Astrocyte of the cerebellum (primary cell): ENCODE data around the gene TAS2R60.

Source experiments
- DNase-seq: peaks from one replicate; pipeline ENCODE4 v3.0.0-alpha.2; 2011; ENCODE audit warnings: low read depth
- H3K4me3 ChIP-seq: 2 replicates; pipeline ENCODE4 v1.5.1; 2011; ENCODE audit warnings: mild to moderate bottlenecking, low read depth, low read length, moderate library complexity
- in situ Hi-C: cut with HindIII; loops from 2 replicates; pipeline ENCODE4 v1.10.0; 2017; ENCODE audit warnings: low sequenced_read_pairs
- TF ChIP-seq, protein P1 (sequence below): IDR thresholded peaks from 2 replicates; pipeline ENCODE4 v1.5.1; 2012; ENCODE audit warnings: low read length, low read depth, moderate library complexity, mild to moderate bottlenecking; ENCODE audit errors: missing control alignments

TAS2R60 gene

DNA sequence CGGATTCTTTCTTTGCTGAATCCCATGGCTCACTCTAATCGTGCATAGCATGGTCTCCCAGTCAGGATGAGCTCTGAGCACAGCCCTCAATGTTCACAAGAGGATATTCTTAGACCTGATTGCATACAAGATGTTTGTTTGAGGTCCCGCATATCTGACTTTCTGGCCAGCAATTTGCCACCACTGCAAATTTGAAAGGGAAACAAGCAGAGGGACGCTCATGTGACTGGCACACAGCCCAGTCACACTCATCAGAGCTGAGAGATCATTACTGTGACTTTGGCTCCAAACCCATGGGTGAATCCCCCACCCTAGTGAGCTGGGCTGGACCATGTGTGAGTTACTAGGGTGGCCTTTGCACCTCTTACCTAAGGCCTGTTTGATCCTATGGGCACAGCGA, 44.3 kb downstream of the TAS2R60 start:
- no peak for DNase-seq
- H3K4me3 ChIP-seq, result no peak overlapping the region
- in situ Hi-C loops, result no loop called here
- TF ChIP-seq, protein P1, sequence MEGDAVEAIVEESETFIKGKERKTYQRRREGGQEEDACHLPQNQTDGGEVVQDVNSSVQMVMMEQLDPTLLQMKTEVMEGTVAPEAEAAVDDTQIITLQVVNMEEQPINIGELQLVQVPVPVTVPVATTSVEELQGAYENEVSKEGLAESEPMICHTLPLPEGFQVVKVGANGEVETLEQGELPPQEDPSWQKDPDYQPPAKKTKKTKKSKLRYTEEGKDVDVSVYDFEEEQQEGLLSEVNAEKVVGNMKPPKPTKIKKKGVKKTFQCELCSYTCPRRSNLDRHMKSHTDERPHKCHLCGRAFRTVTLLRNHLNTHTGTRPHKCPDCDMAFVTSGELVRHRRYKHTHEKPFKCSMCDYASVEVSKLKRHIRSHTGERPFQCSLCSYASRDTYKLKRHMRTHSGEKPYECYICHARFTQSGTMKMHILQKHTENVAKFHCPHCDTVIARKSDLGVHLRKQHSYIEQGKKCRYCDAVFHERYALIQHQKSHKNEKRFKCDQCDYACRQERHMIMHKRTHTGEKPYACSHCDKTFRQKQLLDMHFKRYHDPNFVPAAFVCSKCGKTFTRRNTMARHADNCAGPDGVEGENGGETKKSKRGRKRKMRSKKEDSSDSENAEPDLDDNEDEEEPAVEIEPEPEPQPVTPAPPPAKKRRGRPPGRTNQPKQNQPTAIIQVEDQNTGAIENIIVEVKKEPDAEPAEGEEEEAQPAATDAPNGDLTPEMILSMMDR, result no peak

DNA sequence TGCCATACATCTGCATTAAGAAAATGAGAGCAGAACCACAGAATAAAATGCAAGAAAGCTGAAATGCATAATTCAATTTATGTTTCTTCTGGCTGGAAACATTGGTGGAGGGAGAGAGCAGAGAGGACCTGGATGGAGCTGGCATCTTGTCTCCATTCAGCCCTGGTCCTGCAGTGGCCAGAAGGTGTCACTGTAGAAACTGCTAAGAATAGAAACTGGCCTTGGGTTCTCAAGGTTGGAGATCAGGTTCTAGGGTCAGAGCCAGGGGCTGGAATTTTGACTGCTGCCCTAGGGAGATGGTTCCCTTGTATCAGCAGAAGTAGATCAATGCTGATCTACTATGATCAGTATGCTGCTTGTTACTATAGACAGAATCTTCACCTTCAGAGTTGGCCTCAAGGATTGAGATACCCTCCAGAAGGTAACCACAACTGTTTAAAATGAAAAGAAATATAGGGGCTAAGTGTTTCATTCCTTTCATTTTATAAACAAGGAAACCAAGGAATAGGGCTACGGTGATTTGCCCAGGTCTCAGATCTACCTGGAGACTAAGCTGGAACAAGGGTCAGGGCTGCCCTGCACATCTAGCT, 47.6 kb downstream of the TAS2R60 start:
- no peak overlapping the region for H3K4me3 ChIP-seq
- TF ChIP-seq, protein P1, result peak; percentile 62
- DNase-seq, result no peak
- in situ Hi-C loops, result no loop called here

DNA sequence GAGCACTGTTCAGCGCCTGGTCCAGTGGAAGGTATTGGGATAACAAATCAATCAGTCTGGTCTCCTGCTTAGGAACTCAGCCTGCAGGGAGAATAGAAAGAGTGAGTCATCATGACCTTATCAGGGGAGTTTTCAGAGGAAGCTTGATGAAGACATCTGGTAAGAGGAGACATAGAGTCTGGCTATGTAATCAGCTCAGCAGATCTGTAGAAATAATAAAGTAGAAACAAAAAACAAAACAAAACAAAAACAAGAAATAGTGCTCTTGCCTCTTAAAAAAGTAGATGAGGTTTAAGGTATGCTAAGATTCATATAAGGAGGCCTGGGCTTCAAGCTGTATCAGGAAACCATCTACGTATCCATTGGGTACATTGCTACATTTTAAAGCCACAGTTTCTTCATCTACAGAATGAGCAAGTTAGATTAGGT, 48.8 kb downstream of the TAS2R60 start:
- H3K4me3 ChIP-seq, result no peak overlapping the region
- in situ Hi-C loops, result no loop called here
- DNase-seq, result no peak
- TF ChIP-seq, protein P1, result no peak

DNA sequence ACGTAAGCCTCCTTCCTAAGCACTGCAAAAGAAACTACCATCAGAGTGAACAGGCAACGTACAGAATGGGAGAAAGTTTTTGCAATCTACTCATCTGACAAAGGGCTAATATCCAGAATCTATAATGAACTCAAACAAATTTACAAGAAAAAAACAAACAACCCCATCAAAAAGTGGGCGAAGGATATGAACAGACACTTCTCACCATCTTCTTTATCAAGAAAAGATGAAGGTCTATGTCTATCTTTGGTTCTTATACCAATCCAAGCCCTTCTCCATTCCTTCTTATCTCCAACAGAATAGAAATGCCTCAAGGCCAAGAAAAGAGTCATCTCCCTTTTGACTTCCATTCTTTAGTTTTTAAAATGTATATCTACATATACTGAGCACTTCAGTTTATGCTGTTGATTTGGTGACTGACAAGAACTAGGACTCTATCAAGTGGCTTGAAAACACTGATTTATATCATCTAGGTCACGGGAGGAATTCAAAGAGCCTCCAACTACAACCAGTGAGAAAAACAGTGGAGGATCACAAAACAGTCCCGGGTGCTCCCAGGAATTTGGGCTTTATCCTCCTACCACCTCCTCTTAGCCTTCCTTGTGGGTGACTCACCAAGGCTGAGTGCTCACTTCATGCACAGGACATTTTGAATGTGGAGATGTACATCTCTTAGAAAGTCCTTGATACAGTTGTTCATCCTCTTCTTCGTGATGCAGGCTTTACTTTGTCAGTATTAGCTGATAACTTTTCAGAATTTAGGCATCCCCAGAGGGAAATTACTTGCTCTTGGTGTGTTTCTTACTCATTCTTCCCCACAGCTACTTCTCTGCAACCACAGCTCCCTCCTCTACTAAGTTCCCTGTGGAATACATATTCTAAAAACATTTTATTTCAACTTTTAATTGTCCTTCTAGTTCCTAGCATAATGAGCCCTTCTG, 49.8 kb downstream of the TAS2R60 start:
- in situ Hi-C loops, result no loop called here
- no peak overlapping the region for H3K4me3 ChIP-seq
- TF ChIP-seq, protein P1, result no peak
- no peak for DNase-seq

DNA sequence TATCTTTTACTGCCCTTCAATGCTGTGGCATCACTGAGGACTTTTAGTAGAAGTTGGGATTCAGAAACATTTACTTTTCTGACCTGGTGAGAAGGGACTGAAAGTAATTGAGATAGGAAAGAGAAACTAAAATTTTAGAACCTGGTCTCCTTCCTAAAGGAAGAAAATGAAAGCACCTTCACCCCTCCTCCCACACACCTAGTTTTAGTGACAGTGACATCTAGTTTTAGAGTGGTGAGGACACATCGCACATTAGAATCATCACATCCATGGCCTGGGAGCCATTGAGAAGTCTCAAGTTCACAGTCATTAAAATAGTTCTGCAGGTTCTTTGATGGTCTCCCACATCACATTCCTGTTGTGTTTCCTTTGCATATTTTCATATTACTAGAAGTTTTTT, 50.5 kb downstream of the TAS2R60 start:
- TF ChIP-seq, protein P1, result no peak
- DNase-seq, result no peak
- no peak overlapping the region for H3K4me3 ChIP-seq
- in situ Hi-C loops, result no loop called here
